Endothelial cell (in vitro differentiated cells): Measurements from ENCODE around the gene ANK2. TPM values are rescaled to one million over a fixed set of nuclear protein-coding genes. Genes with fewer than 3 reads are reported as not detected.

Experiments
- DNase-seq: peaks from one replicate; pipeline ENCODE4 v3.0.0; 2021; ENCODE audit warnings: low spot score
- H3K27ac Mint-ChIP-seq: one replicate; pipeline ENCODE4 v1.8.0; 2021; ENCODE audit warnings: mixed read lengths, inconsistent platforms; ENCODE audit not compliant: unreplicated experiment
- H3K27me3 Mint-ChIP-seq: one replicate; pipeline ENCODE4 v1.8.0; 2021; ENCODE audit warnings: mild to moderate bottlenecking, moderate library complexity, mixed read lengths, inconsistent platforms; ENCODE audit not compliant: unreplicated experiment
- H3K36me3 Mint-ChIP-seq: one replicate; pipeline ENCODE4 v1.8.0; 2021; ENCODE audit warnings: mild to moderate bottlenecking, low read depth, mixed read lengths, inconsistent platforms; ENCODE audit not compliant: unreplicated experiment
- H3K4me1 Mint-ChIP-seq: one replicate; pipeline ENCODE4 v1.8.0; 2021; ENCODE audit warnings: mild to moderate bottlenecking, mixed read lengths, inconsistent platforms; ENCODE audit not compliant: unreplicated experiment
- H3K4me3 Mint-ChIP-seq: one replicate; pipeline ENCODE4 v1.8.0; 2021; ENCODE audit warnings: mild to moderate bottlenecking, mixed read lengths, inconsistent platforms; ENCODE audit not compliant: unreplicated experiment
- H3K9me3 Mint-ChIP-seq: one replicate; pipeline ENCODE4 v1.8.0; 2021; ENCODE audit warnings: mixed read lengths, inconsistent platforms; ENCODE audit not compliant: unreplicated experiment
- total RNA-seq: library from RNA; stranded (reverse); fragmentation: NEBNext Ultra II Directional; extraction: Animal tissue kit (Norgen Biotek cat#: 25700); gene quantifications from one replicate; pipeline ENCODE4 v1.2.1, GENCODE V29; 2021; ENCODE audit not compliant: unreplicated experiment
- TF ChIP-seq, protein P1 (sequence below): fragments of 200-600 bp; sonication (generic); IDR thresholded peaks from one replicate; pipeline ENCODE4 v1.5.0; 2021; ENCODE audit warnings: antibody characterized with exemption; ENCODE audit not compliant: unreplicated experiment

The ANK2 gene
- total RNA-seq, 1 donor from 2014 or later = 47.2 TPM

DNA sequence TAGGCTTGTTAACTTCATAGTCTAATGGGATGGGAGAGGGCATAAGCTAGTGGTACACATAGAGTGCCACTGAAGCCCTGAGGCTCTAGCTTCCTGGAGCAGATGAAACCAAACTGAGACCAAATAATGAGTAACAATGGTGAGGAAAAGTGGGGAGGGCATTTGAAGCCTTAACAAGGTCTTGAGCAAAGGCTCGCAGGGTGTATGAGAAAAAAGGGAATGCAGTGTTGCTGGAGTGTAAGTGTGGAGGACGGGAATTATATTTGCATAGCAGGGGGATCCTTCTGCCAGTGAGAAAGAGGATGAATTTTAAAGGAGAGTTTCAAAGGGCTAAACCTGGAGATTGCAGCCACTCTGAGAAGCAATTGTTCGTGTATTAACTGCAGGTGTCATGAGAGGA lies 263.1 kb downstream of the ANK2 start:
- no peak for DNase-seq
- TF ChIP-seq, protein P1, sequence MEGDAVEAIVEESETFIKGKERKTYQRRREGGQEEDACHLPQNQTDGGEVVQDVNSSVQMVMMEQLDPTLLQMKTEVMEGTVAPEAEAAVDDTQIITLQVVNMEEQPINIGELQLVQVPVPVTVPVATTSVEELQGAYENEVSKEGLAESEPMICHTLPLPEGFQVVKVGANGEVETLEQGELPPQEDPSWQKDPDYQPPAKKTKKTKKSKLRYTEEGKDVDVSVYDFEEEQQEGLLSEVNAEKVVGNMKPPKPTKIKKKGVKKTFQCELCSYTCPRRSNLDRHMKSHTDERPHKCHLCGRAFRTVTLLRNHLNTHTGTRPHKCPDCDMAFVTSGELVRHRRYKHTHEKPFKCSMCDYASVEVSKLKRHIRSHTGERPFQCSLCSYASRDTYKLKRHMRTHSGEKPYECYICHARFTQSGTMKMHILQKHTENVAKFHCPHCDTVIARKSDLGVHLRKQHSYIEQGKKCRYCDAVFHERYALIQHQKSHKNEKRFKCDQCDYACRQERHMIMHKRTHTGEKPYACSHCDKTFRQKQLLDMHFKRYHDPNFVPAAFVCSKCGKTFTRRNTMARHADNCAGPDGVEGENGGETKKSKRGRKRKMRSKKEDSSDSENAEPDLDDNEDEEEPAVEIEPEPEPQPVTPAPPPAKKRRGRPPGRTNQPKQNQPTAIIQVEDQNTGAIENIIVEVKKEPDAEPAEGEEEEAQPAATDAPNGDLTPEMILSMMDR = no peak
- peaks cover 7% of the 10 kb centered on the region for H3K4me1 Mint-ChIP-seq
- H3K27me3 Mint-ChIP-seq = peaks cover 2% of the 10 kb centered on the region
- H3K9me3 Mint-ChIP-seq = no peaks in the 10 kb centered on the region
- H3K36me3 Mint-ChIP-seq = no peaks in the 10 kb centered on the region
- no peak overlapping the region for H3K27ac Mint-ChIP-seq
- no peak overlapping the region for H3K4me3 Mint-ChIP-seq

DNA sequence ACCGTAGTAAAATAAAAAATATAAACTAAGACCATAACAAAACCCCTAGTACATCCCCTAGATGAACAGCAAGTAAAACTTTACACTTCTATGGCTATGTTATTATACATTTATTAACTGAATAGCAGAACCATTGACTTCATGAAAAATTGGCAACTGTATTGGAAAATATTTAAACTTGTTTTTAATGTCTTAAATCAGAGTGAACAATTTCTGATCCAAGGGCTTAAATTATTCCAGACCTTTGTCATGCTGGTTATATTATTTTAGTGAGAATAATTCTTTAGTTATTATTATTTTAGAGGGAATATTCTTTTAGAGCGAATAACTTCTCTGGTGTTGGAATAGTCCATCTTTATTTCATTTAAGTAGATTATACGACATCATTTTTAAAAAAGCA lies 265.0 kb downstream of the ANK2 start:
- no peak for DNase-seq

DNA sequence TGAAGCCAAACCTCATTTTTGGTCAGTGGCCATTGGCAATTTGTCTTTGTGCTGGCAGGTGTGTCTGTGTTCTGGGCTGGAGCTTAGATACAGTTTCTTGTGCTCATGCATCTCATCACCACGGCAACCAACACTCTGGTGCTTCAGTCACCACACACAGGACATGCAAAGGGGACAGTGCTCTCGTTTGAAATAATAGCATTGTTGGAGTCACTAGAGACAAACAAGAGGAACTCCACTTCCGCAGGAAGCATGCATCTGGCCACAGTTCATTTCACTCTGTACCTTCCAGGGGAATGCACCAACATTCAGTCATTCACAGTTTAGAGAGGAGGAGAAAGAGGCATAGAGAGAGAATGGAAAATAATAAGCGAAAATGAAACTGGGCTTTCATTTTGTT lies 267.4 kb downstream of the ANK2 start:
- Mint-ChIP-seq H3K9me3 (no peaks in the 10 kb centered on the region), H3K4me1 (peaks cover 7% of the 10 kb centered on the region), H3K27ac (peak overlapping the region; percentile 58), H3K36me3 (no peaks in the 10 kb centered on the region), H3K27me3 (no peaks in the 10 kb centered on the region), H3K4me3 (no peak overlapping the region)
- TF ChIP-seq, protein P1 = no peak
- DNase-seq = peak; percentile 25

More for the DNA sequence above, 265.0 kb downstream of the ANK2 start:
- peaks cover 7% of the 10 kb centered on the region for H3K4me1 Mint-ChIP-seq
- no peak overlapping the region for H3K27ac Mint-ChIP-seq
- H3K4me3 Mint-ChIP-seq = no peak overlapping the region
- TF ChIP-seq, protein P1 = no peak
- H3K27me3 Mint-ChIP-seq = peaks cover 2% of the 10 kb centered on the region
- no peaks in the 10 kb centered on the region for H3K9me3 Mint-ChIP-seq
- no peaks in the 10 kb centered on the region for H3K36me3 Mint-ChIP-seq

DNA sequence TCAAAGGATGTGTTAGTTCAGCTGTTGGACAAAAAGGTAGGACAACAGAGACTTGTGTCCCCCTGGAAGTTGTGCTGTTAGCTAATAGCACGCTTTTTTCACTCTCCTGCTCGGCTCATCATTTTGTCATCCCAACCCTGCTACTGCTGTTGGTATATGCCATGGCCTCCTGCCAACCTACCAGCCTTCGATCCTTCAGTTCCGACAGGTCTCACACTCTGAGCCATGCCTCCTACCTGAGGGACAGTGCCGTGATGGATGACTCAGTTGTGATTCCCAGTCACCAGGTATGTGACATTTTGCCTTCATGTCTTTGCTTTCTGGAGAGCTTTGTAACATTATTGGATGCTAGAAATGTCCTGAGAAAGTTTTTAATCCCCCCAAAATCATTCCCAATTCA lies 268.1 kb downstream of the ANK2 start:
- no peak overlapping the region for H3K27ac Mint-ChIP-seq
- H3K27me3 Mint-ChIP-seq = no peaks in the 10 kb centered on the region
- no peaks in the 10 kb centered on the region for H3K9me3 Mint-ChIP-seq
- H3K36me3 Mint-ChIP-seq = no peaks in the 10 kb centered on the region
- DNase-seq = no peak
- peaks cover 7% of the 10 kb centered on the region for H3K4me1 Mint-ChIP-seq
- H3K4me3 Mint-ChIP-seq = no peak overlapping the region
- TF ChIP-seq, protein P1 = no peak

DNA sequence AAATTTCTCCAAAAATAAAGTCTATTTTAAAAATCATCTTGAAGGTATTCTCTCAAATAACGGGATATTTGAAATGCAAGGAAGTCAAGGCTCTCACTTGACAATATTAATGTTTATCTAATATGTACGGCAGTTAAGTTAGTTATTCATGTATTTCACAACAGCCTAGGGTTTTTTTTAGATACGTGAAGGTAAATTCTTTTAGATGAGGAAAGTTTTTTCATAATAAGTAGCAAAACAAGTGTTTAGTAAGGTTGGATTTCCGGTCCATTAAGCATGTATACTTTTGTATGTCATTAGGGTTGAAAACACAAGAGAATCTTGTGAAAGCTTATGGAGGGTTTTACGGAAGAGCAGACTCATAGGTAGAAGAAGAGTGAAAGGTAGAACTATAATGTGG lies 273.3 kb downstream of the ANK2 start:
- Mint-ChIP-seq H3K36me3 (no peaks in the 10 kb centered on the region), H3K4me3 (no peak overlapping the region), H3K27ac (no peak overlapping the region), H3K4me1 (no peaks in the 10 kb centered on the region), H3K9me3 (no peaks in the 10 kb centered on the region), H3K27me3 (no peaks in the 10 kb centered on the region)
- no peak for DNase-seq
- TF ChIP-seq, protein P1 = no peak
